Suprapubic skin (tissue), 4 donors: ENCODE measurements around the gene KIAA1671. TPM values are rescaled to one million over a fixed set of nuclear protein-coding genes. Genes with fewer than 3 reads are reported as not detected.

Experiments used
- DNase-seq, 2 donors: peaks; one replicate each; pipeline ENCODE4 v3.0.0-alpha.2; 2019; ENCODE audit warnings: low spot score in 2 of 2
- H3K27ac ChIP-seq: fragments of 200-600 bp; sonication (generic); one replicate; pipeline ENCODE4 v1.5.1; 2019
- H3K27me3 ChIP-seq: fragments of 200-600 bp; sonication (generic); one replicate; pipeline ENCODE4 v1.5.1; 2019
- H3K36me3 ChIP-seq: fragments of 200-600 bp; sonication (generic); one replicate; pipeline ENCODE4 v1.5.1; 2019
- H3K4me1 ChIP-seq: fragments of 200-600 bp; sonication (generic); one replicate; pipeline ENCODE4 v1.5.1; 2019
- H3K4me3 ChIP-seq: fragments of 200-600 bp; sonication (generic); one replicate; pipeline ENCODE4 v1.5.1; 2019; ENCODE audit warnings: mild to moderate bottlenecking
- H3K9me3 ChIP-seq: fragments of 200-600 bp; sonication (generic); one replicate; pipeline ENCODE4 v1.5.1; 2019
- EP300 ChIP-seq: sonication (generic); formaldehyde crosslinking; IDR thresholded peaks from one replicate; pipeline ENCODE4 v1.6.1; 2017; ENCODE audit warnings: antibody characterized with exemption
- POLR2A ChIP-seq, 2 donors: fragments of 450-650 bp; IDR thresholded peaks; one replicate each; pipeline ENCODE4 v1.6.1; 2017; ENCODE audit warnings: antibody characterized with exemption in 2 of 2, mild to moderate bottlenecking in 2 of 2, moderate library complexity in 2 of 2
- POLR2AphosphoS5 ChIP-seq, 3 donors: sonication (generic); formaldehyde crosslinking; IDR thresholded peaks; one replicate each; pipeline ENCODE4 v1.6.1; 2017; ENCODE audit warnings: antibody characterized with exemption in 3 of 3
- WGBS: methylation state at CpG from one replicate; pipeline ENCODE4 v1.1.5; 2018; 5-methylcytosine and 5-hydroxymethylcytosine counted together
- total RNA-seq, 4 donors: library from RNA; depleted of rRNA; stranded (reverse); fragments of >200 nt; gene quantifications; one replicate each; pipeline ENCODE4 v1.1.0, GENCODE V29; 2016
- TF ChIP-seq, protein P1 (sequence below), 2 donors: fragments of 200-600 bp in 1 of 2; fragments of 450-650 bp in 1 of 2; sonication (generic) in 1 of 2; IDR thresholded peaks; one replicate each; pipeline ENCODE4 v1.5.1; 2016 to 2019; ENCODE audit warnings: antibody characterized with exemption in 2 of 2, mild to moderate bottlenecking in 1 of 2, moderate library complexity in 1 of 2

Gene KIAA1671
- total RNA-seq, 4 donors from 2014 or later: 74.4 to 116 (median 97.0) TPM

GRCh38 chr22:25210793-25211192, 258.3 kb downstream of the KIAA1671 start:
- H3K4me3 ChIP-seq: no peak overlapping the region
- H3K27me3 ChIP-seq: no peaks in the 10 kb centered on the region
- TF ChIP-seq, protein P1, sequence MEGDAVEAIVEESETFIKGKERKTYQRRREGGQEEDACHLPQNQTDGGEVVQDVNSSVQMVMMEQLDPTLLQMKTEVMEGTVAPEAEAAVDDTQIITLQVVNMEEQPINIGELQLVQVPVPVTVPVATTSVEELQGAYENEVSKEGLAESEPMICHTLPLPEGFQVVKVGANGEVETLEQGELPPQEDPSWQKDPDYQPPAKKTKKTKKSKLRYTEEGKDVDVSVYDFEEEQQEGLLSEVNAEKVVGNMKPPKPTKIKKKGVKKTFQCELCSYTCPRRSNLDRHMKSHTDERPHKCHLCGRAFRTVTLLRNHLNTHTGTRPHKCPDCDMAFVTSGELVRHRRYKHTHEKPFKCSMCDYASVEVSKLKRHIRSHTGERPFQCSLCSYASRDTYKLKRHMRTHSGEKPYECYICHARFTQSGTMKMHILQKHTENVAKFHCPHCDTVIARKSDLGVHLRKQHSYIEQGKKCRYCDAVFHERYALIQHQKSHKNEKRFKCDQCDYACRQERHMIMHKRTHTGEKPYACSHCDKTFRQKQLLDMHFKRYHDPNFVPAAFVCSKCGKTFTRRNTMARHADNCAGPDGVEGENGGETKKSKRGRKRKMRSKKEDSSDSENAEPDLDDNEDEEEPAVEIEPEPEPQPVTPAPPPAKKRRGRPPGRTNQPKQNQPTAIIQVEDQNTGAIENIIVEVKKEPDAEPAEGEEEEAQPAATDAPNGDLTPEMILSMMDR (IDR thresholded peaks at IDR 0.05): no peak
- no peak for TF ChIP-seq EP300
- no peak for TF ChIP-seq POLR2AphosphoS5 (IDR thresholded peaks at IDR 0.05)
- no peak for TF ChIP-seq POLR2A (IDR thresholded peaks at IDR 0.05)
- no peaks in the 10 kb centered on the region for H3K9me3 ChIP-seq
- H3K4me1 ChIP-seq: no peaks in the 10 kb centered on the region
- WGBS: 100% methylated on average over 2 of the region's 3 CpGs
- no peak overlapping the region for H3K27ac ChIP-seq
- H3K36me3 ChIP-seq: no peaks in the 10 kb centered on the region
- DNase-seq: no peak

GRCh38 chr22:25212337-25212736, 259.8 kb downstream of the KIAA1671 start:
- Histone ChIP-seq H3K4me3 (no peak overlapping the region), H3K4me1 (no peaks in the 10 kb centered on the region), H3K9me3 (no peaks in the 10 kb centered on the region), H3K27me3 (no peaks in the 10 kb centered on the region), H3K27ac (no peak overlapping the region), H3K36me3 (no peaks in the 10 kb centered on the region)
- 38% methylated on average over 3 of the region's 3 CpGs for WGBS
- TF ChIP-seq EP300 (no peak), POLR2A (IDR thresholded peaks at IDR 0.05) (no peak), POLR2AphosphoS5 (IDR thresholded peaks at IDR 0.05) (no peak)
- TF ChIP-seq, protein P1 (IDR thresholded peaks at IDR 0.05): no peak
- no peak for DNase-seq

DNA sequence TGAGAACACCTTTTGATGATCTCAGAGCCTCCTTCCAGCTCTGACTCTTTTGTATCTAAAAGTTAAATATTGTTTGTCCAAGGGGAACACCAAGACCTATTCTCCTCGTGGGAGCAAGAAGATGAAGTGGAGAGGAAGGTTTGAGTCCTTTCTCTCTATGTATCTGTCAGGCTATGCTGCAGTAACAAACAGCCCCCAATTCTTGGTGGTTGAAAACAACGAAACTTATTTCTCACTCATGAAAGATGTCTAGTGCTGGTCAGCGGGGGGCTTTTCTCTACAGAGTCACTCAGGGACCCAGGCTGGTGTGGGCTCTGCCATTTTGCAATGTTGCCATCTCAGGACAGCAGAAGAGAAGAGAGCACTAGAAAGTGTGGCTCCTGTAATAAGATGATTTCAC, 260.7 kb downstream of the KIAA1671 start:
- no peaks in the 10 kb centered on the region for H3K27me3 ChIP-seq
- TF ChIP-seq EP300 (no peak), POLR2A (IDR thresholded peaks at IDR 0.05) (no peak), POLR2AphosphoS5 (IDR thresholded peaks at IDR 0.05) (no peak)
- TF ChIP-seq, protein P1 (IDR thresholded peaks at IDR 0.05): no peak
- H3K4me1 ChIP-seq: no peaks in the 10 kb centered on the region
- DNase-seq: no peak
- H3K9me3 ChIP-seq: no peaks in the 10 kb centered on the region
- no peak overlapping the region for H3K4me3 ChIP-seq
- no peaks in the 10 kb centered on the region for H3K36me3 ChIP-seq
- H3K27ac ChIP-seq: no peak overlapping the region
- WGBS: 86% methylated on average over 3 of the region's 3 CpGs

DNA sequence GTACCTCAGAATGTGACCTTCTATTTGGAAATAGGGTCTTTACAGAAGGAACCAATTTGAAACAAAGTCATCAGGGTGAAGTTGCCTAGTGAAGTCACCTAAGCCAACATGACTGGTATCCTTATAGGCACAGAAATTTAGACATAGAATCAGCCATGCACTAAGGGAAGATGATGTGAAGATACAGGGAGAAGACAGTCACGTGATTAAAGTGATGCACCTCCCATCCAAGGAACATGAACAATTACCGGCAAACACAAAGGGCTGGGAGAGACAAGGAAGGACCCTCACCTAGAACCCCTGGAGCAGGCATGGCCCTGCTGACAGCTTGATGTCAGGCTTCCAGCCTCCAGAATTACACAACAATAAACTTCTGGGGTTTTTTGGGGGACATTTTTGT, 263.7 kb downstream of the KIAA1671 start:
- TF ChIP-seq POLR2AphosphoS5 (IDR thresholded peaks at IDR 0.05) (no peak), EP300 (no peak), POLR2A (IDR thresholded peaks at IDR 0.05) (no peak)
- TF ChIP-seq, protein P1 (IDR thresholded peaks at IDR 0.05): no peak

GRCh38 chr22:25219211-25219689, 266.7 kb downstream of the KIAA1671 start, which contains the start of gene CRYBB2:
TSS of gene CRYBB2 (plus strand) at chr22:25219639. CDS start at chr22:25221430, 1,791 bp downstream.
- TF ChIP-seq POLR2A (IDR thresholded peaks at IDR 0.05) (no peak), POLR2AphosphoS5 (IDR thresholded peaks at IDR 0.05) (no peak), EP300 (no peak)
- TF ChIP-seq, protein P1 (IDR thresholded peaks at IDR 0.05): no peak
- Histone ChIP-seq H3K27ac (no peak within 1 kb of the TSS), H3K4me3 (no peak within 1 kb of the TSS), H3K9me3 (no peaks in the 10 kb centered on the region), H3K36me3 (no peaks in the 10 kb centered on the region), H3K4me1 (no peaks in the 10 kb centered on the region), H3K27me3 (peaks cover 11% of the 10 kb centered on the region)
- WGBS: 92% methylated on average over 15 of the region's 19 CpGs
- no peak for DNase-seq

More for the DNA sequence above, 263.7 kb downstream of the KIAA1671 start:
- H3K4me1 ChIP-seq: no peaks in the 10 kb centered on the region
- H3K27ac ChIP-seq: no peak overlapping the region
- peaks cover 7% of the 10 kb centered on the region for H3K27me3 ChIP-seq
- H3K4me3 ChIP-seq: no peak overlapping the region
- DNase-seq: no peak
- no peaks in the 10 kb centered on the region for H3K36me3 ChIP-seq
- H3K9me3 ChIP-seq: no peaks in the 10 kb centered on the region
- 78% methylated on average over 2 of the region's 2 CpGs for WGBS
